Islet of Langerhans (tissue), 1 donor: Measurements from ENCODE around the gene PHPT1.
"Not testable (repeated sequence)": the region's sequence is repeated elsewhere in the genome, so short reads cannot be mapped to it uniquely, and the experiment has no call there.

Source experiments
- FAIRE-seq: peaks from one replicate; lab custom pipeline; 2011; peaks lifted over from hg19 to GRCh38; lab: Jason Lieb, UNC

Gene PHPT1

DNA sequence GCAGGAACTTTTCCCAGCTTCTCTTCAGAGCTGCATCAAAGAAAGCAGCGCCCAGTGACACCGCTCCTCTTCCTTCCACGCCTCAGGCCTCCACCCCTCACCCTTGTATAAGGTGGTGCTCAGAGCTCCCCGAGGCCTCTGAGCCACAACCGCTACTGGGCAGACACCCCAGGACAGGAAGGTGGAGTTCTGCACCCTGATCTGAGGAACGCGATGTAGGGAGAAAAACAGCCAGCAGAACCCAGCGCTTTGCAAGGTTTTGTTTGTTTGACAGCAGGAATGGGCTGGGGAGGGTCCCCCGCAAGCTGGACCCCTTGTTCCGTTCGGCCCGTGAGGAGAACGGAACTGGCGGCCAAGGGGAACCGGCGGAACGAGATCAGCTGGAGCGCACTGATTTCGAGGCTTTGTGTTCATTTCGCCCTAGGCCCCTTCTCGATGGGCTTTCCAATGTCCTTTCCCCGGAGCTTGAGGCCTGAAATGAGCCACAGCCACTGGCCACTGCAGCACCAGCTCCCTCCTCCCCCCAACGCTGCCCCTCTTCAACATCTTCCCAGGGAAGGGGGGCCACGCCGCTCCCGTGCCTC, 12.8 kb downstream of the PHPT1 start:
- FAIRE-seq: no peak

DNA sequence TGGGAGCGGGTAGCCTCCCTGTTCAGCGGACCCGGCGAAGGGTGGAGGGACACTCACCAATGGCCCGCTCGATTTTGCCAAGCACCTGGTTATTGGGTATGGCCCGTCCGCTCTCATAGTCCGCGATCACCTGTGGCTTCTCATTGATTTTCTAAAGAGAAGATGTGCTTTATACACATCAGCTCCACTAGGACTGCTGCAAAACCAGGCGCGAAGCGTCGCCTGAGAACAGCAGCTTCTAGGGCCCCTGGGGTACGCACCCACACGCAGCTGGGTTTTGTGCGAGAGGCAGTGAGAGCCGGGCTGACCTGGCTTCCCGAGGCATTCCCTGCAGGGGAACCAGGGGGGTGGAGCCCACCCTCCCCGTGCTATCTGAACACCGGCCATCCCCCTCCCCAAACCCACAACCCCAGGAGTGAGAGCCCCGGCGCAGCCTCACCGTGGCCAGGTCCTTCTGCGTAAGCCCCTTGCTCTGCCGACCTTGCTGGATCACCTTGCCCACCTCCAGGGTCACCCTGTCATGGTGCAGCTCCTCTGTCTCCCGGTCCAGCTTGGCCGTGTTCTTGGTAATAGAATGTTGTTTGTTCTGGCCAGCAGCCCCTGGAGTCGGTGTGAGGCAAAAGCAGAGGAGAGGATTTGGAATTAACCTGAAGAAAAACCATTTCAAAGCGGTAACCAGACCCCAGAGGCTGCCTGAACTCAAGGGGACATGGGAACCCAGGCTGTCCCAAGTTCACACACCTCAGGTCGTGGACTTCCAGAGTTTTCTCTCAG, 13.8 kb downstream of the PHPT1 start:
- FAIRE-seq: no peak

DNA sequence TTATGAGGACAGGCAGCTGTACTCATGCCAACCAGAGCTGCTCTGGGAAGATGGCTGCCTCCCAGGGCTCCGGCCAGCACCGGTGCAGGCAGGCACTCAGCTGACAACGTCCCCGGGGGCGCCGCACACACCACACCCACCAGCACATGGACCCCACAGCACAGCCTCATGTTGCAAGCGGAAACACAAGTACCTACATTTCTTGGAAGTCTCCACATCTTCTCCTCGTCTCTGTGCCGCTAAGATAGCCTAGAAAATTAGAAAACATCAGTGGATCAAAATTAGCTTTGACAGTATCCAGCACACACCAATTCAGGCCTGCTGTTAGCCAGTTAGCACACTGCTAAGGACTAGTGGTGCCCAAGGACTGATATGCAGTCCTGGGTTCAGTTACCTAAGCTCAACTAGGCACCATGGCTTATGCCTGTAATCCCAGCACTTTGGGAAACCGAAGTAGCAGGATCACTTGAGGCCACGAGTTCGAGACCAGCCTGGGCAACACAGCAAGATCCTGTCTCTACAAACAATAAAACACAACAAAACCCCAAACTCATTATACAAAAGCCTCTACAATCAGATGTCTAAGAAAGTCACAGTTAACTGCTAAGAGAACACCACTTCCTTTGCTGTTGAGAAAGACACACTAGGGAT, 14.5 kb downstream of the PHPT1 start:
- no peak for FAIRE-seq

DNA sequence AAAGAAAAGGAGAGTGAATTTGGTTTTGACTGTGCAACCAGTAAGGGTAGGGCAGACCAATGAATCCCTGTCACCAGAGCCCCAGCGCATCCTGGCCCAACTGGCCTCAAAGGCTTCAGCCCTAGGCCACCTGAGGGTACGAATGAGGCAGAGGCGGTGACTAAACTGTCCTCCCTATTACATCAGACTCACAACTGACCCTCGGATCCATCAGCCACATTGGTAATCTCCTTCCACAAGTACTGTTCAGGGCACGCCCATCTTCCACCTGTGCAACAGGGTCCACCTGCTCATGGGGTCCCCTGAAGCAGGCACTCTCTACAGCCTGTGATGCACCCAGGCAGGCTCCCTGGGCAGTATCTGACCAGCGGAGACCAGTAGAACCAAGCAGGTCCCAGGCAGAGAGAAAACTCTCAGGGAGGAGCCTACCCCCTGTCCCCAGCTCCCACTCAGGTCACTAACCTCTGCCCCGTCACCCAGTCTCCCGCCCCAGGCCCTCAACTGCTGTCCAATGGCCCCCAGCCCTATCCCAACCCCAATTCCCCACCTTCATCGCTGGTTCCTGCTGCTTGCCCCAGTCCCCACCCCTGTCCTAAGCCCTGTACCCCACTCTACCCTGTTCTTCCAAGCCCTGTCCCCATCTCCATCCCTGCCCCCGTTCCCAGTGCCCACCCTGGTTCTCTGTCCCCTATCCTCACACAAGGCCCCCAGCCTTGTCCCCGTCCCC, 16.0 kb downstream of the PHPT1 start:
- FAIRE-seq: no peak

DNA sequence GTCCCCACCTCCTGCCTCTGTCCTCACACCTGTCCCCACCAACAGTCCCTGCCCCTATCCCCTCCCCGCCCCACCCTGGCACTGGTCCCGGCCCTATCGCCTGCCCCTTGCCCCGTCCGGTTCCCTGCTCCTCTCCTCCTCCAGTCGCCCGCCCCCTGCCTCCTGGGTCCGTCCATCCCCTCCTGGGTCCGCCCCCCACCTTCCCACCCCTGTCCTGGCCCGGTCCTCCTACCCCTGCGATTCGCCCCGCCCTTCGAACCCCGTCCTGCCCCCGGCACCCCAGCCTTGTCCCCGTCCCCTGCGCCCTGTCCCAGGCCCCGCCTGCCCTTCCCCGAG, 16.5 kb downstream of the PHPT1 start:
- no peak for FAIRE-seq

DNA sequence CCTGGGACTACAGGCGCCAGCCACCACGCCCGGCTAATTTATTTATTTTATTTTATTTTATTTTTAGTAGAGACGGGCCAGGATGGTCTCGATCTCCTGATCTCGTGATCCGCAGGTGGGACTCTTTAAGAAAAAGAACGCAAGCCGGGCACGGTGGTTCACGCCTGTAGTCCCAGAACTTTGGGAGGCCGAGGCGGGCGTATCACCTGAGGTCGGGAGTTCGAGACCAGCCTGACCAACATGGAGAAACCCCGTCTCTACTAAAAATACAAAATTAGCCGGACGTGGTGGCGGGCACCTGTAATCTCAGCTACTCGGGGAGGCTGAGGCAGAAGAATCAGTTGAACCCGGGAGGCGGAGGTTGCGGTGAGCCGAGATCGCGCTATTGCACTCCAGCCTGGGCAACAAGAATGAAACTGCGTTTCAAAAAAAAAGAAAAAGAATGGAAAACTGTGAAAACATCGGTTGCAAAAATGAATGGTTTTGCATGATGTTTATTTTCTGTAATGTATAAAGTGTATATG, 17.8 kb downstream of the PHPT1 start:
- not testable (repeated sequence) for FAIRE-seq

DNA sequence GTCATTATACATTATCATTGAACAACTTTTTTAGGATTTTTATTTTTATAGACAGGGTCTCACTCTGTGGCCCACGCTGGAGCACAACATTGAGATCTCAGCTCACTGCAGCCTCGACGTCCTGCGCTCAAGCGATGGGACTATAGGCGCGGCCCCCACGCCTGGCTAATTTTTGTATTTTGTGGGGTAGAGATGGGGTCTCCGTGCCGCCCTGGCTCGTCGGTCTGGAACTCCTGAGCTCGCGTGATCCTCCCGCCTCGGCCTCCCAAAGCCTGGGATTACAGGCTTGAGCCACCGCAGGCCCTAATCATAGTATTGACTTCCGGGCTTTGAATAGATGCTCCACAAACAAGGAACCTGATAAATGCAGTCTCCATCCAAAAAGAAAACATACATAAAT, 18.3 kb downstream of the PHPT1 start:
- FAIRE-seq: no peak

DNA sequence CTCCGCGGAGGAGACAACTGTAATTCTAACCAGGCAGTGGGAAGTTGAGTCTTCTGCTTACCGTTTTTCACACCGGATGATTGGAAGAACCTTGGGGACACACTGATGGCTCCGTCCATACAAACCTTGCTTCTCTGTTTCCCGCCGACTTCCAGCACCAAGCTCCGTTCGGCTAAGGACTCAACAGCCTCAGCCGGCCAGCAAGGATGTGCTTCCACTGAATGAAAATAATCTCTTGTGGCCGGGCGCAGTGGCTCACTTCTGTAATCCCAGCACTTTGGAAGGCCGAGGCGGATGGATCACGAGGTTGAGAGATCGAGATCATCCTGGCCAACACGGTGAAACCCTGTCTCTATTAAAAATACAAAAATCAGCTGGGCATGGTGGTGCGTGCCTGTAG, 18.7 kb downstream of the PHPT1 start:
- FAIRE-seq: no peak

DNA sequence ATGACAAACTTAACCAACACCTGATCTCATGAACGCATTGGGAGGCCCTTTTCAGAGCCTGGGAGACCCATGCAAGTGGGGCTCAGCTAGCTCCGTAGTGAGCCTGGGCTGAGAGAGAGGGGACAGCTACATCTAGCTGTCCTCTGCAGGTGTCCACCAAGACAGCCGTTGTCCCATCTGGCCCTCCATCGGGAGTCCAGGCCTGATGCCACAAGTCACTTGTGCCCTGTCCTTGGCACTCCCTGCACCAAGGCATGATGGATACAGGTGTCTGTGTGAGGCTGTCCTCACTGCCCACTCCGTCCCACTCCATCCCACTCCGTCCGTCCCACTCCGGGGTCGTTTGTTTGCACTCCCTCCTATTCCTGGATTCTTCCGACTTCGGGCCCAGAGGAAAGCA, 19.4 kb downstream of the PHPT1 start:
- FAIRE-seq: no peak

DNA sequence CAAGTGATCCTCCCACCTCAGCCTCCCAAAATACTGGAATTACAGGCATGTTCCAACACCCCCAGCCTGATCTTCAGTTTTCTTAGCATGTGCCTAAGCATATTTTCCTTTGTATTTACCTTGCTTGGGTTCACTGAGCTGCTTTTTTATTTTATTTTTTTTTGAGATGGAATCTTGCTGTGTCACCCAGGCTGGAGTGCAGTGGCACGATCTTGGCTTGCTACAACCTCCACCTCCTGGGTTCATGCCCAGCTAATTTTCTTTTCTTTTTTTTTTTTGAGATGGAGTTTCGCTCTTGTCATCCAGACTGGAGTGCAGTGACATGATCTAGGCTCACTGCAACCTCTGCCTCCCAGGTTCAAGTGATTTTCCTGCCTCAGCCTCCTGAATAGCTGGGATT, 20.4 kb downstream of the PHPT1 start:
- FAIRE-seq: not testable (repeated sequence)

DNA sequence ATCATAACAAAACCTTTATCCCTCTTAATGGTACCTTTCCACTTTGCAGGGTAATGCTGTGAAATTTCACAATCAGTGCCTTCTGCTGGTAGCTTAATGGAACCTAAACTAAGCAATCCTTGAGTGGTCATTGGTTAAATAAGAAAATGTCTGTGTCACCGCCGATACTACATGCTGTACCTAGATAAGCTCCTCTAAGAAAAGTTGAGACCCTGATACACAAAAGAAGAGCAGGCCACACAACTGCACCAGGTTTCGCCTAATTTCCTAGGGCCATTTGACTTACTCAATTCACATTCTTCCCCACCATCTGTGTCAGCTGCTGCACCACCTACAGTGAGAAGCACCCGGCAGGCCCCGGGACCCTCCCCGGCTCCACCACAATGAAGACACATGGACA, 25.9 kb downstream of the PHPT1 start:
- FAIRE-seq: no peak

DNA sequence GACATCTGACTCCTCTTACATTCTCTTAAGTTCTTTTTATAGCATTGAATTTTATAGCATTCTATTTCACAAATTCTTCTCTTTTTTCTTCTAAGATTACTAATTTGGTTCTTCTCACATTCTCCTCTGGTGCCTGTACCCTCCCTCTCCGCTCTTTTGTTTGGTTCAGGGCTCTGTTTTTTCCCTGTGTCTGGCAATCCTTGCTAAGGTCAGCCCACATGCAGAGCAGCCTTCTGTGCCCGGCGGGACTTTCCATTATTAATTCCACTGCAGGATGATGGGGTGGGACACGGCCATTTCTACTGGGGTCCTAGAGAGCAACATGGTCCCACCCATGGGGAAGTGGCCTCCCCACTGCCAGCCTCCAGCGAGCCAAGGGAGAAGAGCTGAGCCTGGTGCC, 27.3 kb downstream of the PHPT1 start:
- FAIRE-seq: no peak

DNA sequence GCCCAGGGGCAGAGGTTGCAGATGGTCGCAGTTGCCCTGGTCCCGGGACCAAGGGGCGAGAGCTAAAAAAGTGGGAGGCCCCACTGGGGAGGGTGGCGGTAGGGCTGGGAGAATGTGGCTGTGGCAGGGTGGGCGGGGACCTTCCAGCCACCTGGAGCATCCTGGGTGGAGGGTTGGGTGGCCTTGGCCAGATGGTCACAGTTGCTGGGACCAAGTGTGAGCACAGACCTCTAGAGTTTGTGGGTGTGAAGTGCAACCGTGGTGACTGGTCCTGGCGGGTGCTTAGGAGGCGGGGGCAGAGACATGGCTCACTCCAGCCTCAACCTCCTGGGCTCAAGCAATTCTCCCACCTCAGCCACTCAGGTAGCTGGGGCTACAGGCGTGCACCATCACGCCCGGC, 31.4 kb downstream of the PHPT1 start:
- FAIRE-seq: no peak

DNA sequence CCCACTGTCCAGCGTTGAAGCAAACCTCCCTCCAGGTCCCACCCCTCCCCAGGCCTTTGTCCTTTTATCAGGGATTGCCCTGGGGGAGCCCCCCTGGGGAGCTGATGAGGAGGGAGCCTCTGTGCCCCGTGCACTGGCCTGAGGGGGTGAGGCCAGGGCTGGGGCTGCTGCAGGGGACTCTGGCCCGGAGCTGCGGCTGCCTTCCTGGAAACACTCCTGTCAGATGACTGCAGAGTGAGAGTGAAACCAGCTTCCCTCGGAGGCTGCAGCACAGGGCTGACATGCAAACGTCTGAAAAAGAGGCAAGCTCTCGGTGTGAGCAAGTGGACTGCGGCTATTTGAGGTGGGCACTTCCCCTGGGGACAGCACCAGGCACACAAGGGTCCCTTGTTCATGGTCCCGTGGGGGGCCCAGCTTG, 32.5 kb downstream of the PHPT1 start:
- FAIRE-seq: no peak

DNA sequence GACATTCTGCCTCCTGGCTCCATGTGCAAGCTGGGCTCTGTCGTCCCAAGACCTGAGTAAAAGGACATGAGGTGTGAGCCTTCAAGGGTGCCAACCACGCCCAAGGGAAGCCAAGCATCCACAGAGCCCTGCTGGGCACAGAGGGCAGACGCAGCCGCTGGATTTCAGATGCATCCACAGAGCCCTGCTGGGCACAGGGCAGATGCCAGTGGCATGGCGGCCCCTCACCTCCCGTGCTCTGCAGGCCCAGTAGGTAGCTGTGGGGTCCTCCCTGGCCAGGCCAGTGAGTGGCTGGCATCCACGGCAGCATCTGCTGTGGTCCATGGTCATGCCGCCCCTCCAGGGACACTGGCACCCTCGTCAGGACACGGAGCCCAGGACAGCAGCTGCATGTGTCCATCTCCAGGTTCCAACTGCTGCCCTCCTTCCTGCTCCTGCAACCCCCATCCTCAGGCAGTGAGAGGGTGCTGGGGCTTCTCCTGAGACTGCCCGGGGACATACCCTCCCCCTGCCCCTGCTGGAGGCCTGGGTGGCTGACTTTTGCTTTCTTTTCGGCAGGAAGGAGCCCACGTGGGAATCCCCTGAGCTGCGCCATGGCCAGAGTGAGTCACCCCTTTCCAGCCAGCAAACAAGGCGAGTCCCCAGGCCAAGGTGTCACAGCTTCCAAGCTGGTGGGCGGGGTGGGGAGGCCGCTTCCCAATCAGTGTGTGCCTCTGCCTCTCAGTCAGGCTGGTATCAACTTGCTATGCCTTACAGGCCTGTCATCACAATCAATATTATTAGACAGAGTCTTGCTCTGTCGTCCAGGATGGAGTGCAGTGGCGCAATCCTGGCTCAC, 33.1 kb downstream of the PHPT1 start:
- no peak for FAIRE-seq

DNA sequence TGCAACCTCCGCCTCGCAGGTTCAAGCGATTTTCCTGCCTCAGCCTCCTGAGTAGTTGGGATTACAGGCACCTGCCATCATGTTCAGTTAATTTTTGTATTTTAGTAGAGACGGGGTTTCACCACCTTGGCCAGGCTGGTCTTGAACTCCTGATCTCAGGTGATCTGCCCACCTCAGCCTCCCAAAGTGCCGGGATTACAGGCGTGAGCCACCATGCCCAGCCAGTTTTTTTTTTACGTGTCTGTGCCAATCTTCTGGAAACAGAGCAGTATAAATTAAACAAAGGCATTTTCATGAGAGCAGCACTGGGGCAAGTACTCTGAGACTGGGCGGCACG, 33.7 kb downstream of the PHPT1 start:
- FAIRE-seq: not testable (repeated sequence)

DNA sequence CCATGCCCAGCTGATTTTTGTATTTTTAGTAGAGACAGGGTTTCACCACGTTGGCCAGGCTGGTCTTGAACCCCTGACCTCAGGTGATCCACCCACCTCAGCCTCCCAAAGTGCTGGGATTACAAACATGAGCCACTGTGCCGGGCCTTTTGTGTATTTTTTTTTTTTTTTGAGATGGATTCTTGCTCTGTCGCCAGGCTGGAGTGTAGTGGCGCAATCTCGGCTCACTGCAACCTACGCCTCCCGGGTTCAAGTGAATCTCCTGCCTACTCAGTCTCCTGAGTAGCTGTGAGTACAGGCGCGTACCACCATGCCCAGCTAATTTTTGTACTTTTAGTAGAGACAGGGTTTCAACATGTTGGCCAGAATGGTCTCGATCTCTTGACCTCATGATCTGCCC, 34.5 kb downstream of the PHPT1 start:
- not testable (repeated sequence) for FAIRE-seq

DNA sequence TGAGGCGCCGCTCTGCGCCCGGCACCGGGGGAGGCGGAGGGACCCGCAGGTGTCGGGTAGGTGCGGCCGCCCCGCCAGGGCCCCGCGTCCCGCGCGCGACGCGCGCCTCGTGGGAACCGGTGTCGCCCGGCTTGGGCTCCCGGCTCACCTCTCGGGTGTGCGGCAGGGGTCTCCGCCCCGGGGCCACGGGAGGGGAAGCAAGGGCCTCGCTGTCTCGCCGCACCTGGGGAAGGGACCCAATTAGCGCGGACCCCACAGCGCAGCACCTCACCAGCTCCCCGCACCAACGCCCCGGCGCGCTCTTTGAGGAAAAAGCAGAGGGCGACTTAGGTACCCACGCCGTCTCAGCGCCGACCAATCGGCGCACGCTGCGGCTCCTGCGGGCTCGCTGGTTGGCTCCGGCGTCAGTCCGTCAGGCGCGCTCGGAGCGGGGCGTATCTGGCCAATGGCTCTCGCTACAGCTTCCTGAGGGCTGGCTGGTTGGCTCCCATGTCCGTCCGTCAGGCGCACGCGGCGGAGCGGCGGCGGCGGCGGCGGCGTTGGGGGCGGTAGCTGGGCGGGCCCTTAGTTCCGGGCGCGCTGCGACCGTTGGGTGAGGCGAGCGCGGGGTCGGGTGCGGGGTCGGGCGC, 36.9 kb downstream of the PHPT1 start, which contains the start of gene TRAF2:
TSS of gene TRAF2 (plus strand) at position 567 of the 629 bp plus-strand sequence. CDS start 12,225 bp downstream, outside the sequence.
- no peak for FAIRE-seq

DNA sequence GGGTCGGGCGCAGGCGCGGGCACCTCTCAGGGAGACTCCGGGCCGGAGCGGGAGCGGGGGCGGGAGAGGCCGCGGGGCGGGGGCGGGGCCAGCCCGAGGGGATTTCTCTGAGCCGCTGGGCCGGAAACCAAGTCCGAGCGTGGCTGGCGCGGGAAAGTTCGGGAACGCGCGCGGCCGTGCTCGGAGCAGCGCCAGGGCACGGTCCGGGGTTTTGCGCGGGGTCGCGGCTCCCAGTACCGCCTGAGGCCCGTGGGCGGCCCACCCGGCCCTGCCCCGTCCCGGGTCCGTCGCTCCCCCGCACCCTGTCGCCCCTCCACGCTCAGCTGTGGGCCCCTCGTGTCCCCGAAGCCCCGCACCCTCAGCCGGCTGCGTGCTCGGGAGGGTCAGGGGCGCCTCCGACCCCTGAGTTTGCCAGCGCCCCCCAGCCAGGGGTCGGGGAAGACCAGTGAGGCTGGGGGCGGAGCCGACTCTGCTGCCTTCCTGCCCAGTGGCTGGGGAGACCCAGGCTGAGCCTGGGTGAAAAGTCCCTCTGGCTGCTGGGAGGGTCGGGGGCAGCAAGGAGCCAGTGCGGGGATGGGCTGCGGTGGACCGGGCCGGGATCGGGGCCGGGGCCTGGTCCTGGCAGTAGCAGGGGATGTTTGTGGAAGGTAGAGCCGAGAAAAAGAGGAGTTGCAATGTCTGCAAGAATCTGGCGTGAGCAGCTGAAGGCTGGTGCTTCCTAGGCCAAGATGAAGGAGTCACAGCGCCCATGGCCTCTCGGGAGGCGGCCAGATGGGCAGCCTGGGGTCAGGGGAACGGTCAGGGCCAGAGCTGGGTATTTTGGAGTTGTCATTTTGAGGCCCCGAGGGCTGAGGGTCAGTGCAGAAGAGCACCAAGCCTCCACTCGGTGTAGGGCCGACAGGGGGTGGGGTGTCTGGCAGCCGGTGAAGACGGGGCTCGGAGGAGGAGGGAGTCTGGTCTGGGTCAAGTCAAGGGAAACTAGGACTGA, 37.7 kb downstream of the PHPT1 start:
- FAIRE-seq: no peak

DNA sequence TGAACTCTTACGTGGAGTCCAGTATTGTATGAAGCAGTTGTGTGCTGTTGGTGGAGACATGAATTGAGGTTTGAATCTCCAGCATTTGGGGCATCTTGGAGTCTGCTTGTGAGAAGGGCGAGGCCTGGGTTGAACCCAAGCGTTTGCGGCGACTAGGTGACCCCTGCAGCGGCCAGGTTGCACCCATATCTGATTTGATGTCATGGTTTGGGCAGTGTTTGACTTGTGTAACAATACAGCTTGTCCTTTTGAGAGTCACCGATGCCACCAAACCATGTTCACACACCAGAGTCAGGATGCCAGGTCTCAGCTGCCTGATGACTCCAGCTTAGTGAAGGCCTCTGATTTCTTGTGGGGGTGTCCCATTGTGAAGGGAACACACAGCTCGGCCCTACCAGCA, 39.2 kb downstream of the PHPT1 start:
- FAIRE-seq: no peak
